GM23338 (cell line): Measurements from ENCODE around the gene TCP11L2. TPM values are rescaled to one million over a fixed set of nuclear protein-coding genes. Genes with fewer than 3 reads are reported as not detected.

Source experiments
- ATAC-seq: fragments of 200-7000 bp; cut with Tn5 transposase; 3 replicates; pipeline ENCODE4 v1.9.1; 2020
- DNase-seq: peaks from one replicate; pipeline ENCODE4 v3.0.0-alpha.2; 2015; ENCODE audit warnings: low spot score
- H2AFZ ChIP-seq: fragments of 200-600 bp; sonication (generic); 2 replicates; pipeline ENCODE4 v1.8.0; 2016; ENCODE audit warnings: antibody characterized with exemption, mild to moderate bottlenecking, moderate library complexity
- H3F3A ChIP-seq: fragments of 200-600 bp; sonication (generic); replicated peaks from 2 replicates; pipeline ENCODE4 v1.8.0; 2017; ENCODE audit warnings: antibody characterized with exemption, mixed run types, low read depth
- H3K27ac ChIP-seq: fragments of 200-600 bp; sonication (generic); 2 replicates; pipeline ENCODE4 v1.6.1; 2016; ENCODE audit warnings: low read depth
- H3K27me3 ChIP-seq: fragments of 200-600 bp; sonication (generic); 2 replicates; pipeline ENCODE4 v1.8.0; 2016; ENCODE audit warnings: mild to moderate bottlenecking, mixed run types, moderate library complexity; ENCODE audit not compliant: insufficient read depth
- H3K36me3 ChIP-seq: fragments of 200-600 bp; sonication (generic); 2 replicates; pipeline ENCODE4 v1.8.0; 2016; ENCODE audit warnings: mild to moderate bottlenecking; ENCODE audit not compliant: insufficient read depth
- H3K4me1 ChIP-seq: fragments of 200-600 bp; sonication (generic); 2 replicates; pipeline ENCODE4 v1.8.0; 2016; ENCODE audit warnings: mild to moderate bottlenecking, moderate library complexity; ENCODE audit not compliant: insufficient read depth
- H3K4me2 ChIP-seq: fragments of 200-600 bp; sonication (generic); 2 replicates; pipeline ENCODE4 v1.7.1; 2017; ENCODE audit warnings: mixed run types
- H3K4me3 ChIP-seq: fragments of 200-600 bp; sonication (generic); 2 replicates; pipeline ENCODE4 v1.6.1; 2016; ENCODE audit warnings: mixed run types
- H3K79me2 ChIP-seq: fragments of 200-600 bp; sonication (generic); replicated peaks from 2 replicates; pipeline ENCODE4 v1.8.0; 2017; ENCODE audit warnings: mild to moderate bottlenecking; ENCODE audit not compliant: insufficient read depth
- H3K9me2 ChIP-seq: fragments of 200-600 bp; sonication (generic); 2 replicates; pipeline ENCODE4 v1.8.0; 2017; ENCODE audit not compliant: insufficient read depth
- H4K20me1 ChIP-seq: fragments of 200-600 bp; sonication (generic); replicated peaks from 2 replicates; pipeline ENCODE4 v1.8.0; 2017; ENCODE audit warnings: mild to moderate bottlenecking; ENCODE audit not compliant: insufficient read depth
- H3K27ac Mint-ChIP-seq: 2 replicates; pipeline ENCODE4 v1.8.0; 2020; ENCODE audit warnings: inconsistent platforms, mild to moderate bottlenecking, moderate library complexity, mixed read lengths
- H3K27me3 Mint-ChIP-seq: 3 replicates; pipeline ENCODE4 v1.8.0; 2022; ENCODE audit warnings: low read depth, mild to moderate bottlenecking, moderate library complexity, mixed read lengths, inconsistent platforms; ENCODE audit not compliant: insufficient read depth, poor library complexity
- H3K36me3 Mint-ChIP-seq: 3 replicates; pipeline ENCODE4 v1.8.0; 2021; ENCODE audit warnings: low read depth, mild to moderate bottlenecking, inconsistent platforms, moderate library complexity, mixed read lengths
- H3K4me1 Mint-ChIP-seq: 3 replicates; pipeline ENCODE4 v1.8.0; 2020; ENCODE audit warnings: mild to moderate bottlenecking, inconsistent platforms, mixed read lengths
- H3K4me3 Mint-ChIP-seq: 3 replicates; pipeline ENCODE4 v1.8.0; 2021; ENCODE audit warnings: moderate library complexity, mild to moderate bottlenecking, inconsistent platforms, mixed read lengths
- H3K9me3 Mint-ChIP-seq: 3 replicates; pipeline ENCODE4 v1.8.0; 2020; ENCODE audit warnings: moderate library complexity, mild to moderate bottlenecking, inconsistent platforms, mixed read lengths
- CREB1 ChIP-seq: fragments of 250-450 bp; sonication (Bioruptor Pico); IDR thresholded peaks from 2 replicates; pipeline ENCODE4 v1.5.0; 2020; ENCODE audit warnings: low read depth, mild to moderate bottlenecking, moderate library complexity
- EZH2 ChIP-seq: fragments of 200-600 bp; sonication (generic); IDR thresholded peaks from one replicate; pipeline ENCODE4 v1.8.0; 2017; ENCODE audit warnings: antibody characterized with exemption, mild to moderate bottlenecking, low read depth; ENCODE audit not compliant: unreplicated experiment
- EZH2phosphoT487 ChIP-seq: fragments of 200-600 bp; sonication (generic); IDR thresholded peaks from one replicate; pipeline ENCODE4 v1.8.1; 2018; ENCODE audit warnings: antibody characterized with exemption; ENCODE audit not compliant: unreplicated experiment
- POLR2AphosphoS5 ChIP-seq: IDR thresholded peaks from 2 replicates; pipeline ENCODE4 v1.6.1; 2016; ENCODE audit warnings: antibody characterized with exemption, low read depth
- STAT1 ChIP-seq: IDR thresholded peaks from one replicate; pipeline ENCODE4 v1.6.1; 2016; ENCODE audit warnings: antibody characterized with exemption; ENCODE audit not compliant: unreplicated experiment
- ZNF331 ChIP-seq: fragments of 250-450 bp; sonication (Bioruptor Pico); IDR thresholded peaks from 2 replicates; pipeline ENCODE4 v1.5.0; 2020; ENCODE audit warnings: low read depth, mild to moderate bottlenecking, moderate library complexity
- polyA plus RNA-seq: library from polyadenylated mRNA; unstranded; fragments of >200 nt; fragmentation: Nextera tagmentation; extraction: Ambion mirVana; gene quantifications from 2 replicates; pipeline ENCODE4 v1.2.1, GENCODE V29; 2016
- total RNA-seq: library from RNA; depleted of rRNA; stranded (reverse); fragments of >200 nt; shearing (Covaris generic); gene quantifications from 2 replicates; pipeline ENCODE4 v1.2.3, GENCODE V29; 2014
- TF ChIP-seq, protein P1 (sequence below), 2 experiments: fragments of 200-600 bp in 1 of 2; sonication (generic) in 1 of 2; conservative IDR thresholded peaks; 2 replicates each; pipeline versions ENCODE4 v1.5.1 to v1.6.1; 2016 to 2017; ENCODE audit warnings: antibody characterized with exemption in 2 of 2, low read depth in 2 of 2, mild to moderate bottlenecking in 2 of 2, moderate library complexity in 1 of 2
- TF ChIP-seq, protein P2 (sequence below): IDR thresholded peaks from one replicate; pipeline ENCODE4 v1.6.1; 2018; ENCODE audit warnings: antibody characterized with exemption; ENCODE audit not compliant: unreplicated experiment
- TF ChIP-seq, protein P3 (sequence below): fragments of 250-450 bp; sonication (Bioruptor Pico); IDR thresholded peaks from 2 replicates; pipeline ENCODE4 v1.5.0; 2020; ENCODE audit warnings: mild to moderate bottlenecking, moderate library complexity
- TF ChIP-seq, protein P4 (sequence below): IDR thresholded peaks from 2 replicates; pipeline ENCODE4 v1.6.1; 2016; ENCODE audit warnings: antibody characterized with exemption

The TCP11L2 gene
- total and polyA plus RNA-seq, 2 experiments from 2014 or later = 1.4 to 4.4 TPM

DNA sequence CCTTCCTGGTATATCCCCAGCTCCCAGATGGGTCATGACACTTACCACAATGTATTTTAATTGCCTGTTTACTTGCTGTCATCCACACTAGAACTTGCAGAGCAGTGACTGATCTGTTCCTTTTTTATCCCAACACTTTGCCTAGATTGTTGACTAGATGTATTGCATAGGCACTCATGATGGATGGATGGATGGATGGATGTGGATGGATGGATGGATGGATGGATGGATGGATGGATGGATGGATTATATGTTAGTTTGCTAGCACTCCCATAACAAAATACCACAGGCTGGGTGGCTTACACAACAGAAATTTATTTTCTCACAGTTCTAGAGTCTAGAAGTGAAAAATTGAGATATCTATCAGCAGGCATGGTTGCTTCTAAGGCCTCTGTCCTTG lies 46.0 kb upstream of the TCP11L2 start:
- H4K20me1 ChIP-seq = no peaks in the 10 kb centered on the region
- H3K4me3 Mint-ChIP-seq = no peak overlapping the region
- no peak for TF ChIP-seq POLR2AphosphoS5
- TF ChIP-seq, protein P1, sequence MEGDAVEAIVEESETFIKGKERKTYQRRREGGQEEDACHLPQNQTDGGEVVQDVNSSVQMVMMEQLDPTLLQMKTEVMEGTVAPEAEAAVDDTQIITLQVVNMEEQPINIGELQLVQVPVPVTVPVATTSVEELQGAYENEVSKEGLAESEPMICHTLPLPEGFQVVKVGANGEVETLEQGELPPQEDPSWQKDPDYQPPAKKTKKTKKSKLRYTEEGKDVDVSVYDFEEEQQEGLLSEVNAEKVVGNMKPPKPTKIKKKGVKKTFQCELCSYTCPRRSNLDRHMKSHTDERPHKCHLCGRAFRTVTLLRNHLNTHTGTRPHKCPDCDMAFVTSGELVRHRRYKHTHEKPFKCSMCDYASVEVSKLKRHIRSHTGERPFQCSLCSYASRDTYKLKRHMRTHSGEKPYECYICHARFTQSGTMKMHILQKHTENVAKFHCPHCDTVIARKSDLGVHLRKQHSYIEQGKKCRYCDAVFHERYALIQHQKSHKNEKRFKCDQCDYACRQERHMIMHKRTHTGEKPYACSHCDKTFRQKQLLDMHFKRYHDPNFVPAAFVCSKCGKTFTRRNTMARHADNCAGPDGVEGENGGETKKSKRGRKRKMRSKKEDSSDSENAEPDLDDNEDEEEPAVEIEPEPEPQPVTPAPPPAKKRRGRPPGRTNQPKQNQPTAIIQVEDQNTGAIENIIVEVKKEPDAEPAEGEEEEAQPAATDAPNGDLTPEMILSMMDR (conservative IDR thresholded peaks at IDR 0.05; ENCODE audit: low read depth in 2 of 2) = no peak
- TF ChIP-seq, protein P2, sequence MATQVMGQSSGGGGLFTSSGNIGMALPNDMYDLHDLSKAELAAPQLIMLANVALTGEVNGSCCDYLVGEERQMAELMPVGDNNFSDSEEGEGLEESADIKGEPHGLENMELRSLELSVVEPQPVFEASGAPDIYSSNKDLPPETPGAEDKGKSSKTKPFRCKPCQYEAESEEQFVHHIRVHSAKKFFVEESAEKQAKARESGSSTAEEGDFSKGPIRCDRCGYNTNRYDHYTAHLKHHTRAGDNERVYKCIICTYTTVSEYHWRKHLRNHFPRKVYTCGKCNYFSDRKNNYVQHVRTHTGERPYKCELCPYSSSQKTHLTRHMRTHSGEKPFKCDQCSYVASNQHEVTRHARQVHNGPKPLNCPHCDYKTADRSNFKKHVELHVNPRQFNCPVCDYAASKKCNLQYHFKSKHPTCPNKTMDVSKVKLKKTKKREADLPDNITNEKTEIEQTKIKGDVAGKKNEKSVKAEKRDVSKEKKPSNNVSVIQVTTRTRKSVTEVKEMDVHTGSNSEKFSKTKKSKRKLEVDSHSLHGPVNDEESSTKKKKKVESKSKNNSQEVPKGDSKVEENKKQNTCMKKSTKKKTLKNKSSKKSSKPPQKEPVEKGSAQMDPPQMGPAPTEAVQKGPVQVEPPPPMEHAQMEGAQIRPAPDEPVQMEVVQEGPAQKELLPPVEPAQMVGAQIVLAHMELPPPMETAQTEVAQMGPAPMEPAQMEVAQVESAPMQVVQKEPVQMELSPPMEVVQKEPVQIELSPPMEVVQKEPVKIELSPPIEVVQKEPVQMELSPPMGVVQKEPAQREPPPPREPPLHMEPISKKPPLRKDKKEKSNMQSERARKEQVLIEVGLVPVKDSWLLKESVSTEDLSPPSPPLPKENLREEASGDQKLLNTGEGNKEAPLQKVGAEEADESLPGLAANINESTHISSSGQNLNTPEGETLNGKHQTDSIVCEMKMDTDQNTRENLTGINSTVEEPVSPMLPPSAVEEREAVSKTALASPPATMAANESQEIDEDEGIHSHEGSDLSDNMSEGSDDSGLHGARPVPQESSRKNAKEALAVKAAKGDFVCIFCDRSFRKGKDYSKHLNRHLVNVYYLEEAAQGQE = no peak
- TF ChIP-seq ZNF331 (CRISPR knock-in tag) = no peak
- no peak for TF ChIP-seq EZH2phosphoT487
- TF ChIP-seq CREB1 = no peak
- TF ChIP-seq, protein P3, sequence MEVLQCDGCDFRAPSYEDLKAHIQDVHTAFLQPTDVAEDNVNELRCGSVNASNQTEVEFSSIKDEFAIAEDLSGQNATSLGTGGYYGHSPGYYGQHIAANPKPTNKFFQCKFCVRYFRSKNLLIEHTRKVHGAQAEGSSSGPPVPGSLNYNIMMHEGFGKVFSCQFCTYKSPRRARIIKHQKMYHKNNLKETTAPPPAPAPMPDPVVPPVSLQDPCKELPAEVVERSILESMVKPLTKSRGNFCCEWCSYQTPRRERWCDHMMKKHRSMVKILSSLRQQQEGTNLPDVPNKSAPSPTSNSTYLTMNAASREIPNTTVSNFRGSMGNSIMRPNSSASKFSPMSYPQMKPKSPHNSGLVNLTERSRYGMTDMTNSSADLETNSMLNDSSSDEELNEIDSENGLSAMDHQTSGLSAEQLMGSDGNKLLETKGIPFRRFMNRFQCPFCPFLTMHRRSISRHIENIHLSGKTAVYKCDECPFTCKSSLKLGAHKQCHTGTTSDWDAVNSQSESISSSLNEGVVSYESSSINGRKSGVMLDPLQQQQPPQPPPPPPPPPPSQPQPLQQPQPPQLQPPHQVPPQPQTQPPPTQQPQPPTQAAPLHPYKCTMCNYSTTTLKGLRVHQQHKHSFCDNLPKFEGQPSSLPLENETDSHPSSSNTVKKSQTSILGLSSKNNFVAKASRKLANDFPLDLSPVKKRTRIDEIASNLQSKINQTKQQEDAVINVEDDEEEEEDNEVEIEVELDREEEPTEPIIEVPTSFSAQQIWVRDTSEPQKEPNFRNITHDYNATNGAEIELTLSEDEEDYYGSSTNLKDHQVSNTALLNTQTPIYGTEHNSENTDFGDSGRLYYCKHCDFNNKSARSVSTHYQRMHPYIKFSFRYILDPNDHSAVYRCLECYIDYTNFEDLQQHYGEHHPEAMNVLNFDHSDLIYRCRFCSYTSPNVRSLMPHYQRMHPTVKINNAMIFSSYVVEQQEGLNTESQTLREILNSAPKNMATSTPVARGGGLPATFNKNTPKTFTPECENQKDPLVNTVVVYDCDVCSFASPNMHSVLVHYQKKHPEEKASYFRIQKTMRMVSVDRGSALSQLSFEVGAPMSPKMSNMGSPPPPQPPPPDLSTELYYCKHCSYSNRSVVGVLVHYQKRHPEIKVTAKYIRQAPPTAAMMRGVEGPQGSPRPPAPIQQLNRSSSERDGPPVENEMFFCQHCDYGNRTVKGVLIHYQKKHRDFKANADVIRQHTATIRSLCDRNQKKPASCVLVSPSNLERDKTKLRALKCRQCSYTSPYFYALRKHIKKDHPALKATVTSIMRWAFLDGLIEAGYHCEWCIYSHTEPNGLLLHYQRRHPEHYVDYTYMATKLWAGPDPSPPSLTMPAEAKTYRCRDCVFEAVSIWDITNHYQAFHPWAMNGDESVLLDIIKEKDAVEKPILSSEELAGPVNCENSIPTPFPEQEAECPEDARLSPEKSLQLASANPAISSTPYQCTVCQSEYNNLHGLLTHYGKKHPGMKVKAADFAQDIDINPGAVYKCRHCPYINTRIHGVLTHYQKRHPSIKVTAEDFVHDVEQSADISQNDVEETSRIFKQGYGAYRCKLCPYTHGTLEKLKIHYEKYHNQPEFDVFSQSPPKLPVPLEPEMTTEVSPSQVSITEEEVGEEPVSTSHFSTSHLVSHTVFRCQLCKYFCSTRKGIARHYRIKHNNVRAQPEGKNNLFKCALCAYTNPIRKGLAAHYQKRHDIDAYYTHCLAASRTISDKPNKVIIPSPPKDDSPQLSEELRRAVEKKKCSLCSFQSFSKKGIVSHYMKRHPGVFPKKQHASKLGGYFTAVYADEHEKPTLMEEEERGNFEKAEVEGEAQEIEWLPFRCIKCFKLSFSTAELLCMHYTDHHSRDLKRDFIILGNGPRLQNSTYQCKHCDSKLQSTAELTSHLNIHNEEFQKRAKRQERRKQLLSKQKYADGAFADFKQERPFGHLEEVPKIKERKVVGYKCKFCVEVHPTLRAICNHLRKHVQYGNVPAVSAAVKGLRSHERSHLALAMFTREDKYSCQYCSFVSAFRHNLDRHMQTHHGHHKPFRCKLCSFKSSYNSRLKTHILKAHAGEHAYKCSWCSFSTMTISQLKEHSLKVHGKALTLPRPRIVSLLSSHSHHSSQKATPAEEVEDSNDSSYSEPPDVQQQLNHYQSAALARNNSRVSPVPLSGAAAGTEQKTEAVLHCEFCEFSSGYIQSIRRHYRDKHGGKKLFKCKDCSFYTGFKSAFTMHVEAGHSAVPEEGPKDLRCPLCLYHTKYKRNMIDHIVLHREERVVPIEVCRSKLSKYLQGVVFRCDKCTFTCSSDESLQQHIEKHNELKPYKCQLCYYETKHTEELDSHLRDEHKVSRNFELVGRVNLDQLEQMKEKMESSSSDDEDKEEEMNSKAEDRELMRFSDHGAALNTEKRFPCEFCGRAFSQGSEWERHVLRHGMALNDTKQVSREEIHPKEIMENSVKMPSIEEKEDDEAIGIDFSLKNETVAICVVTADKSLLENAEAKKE (CRISPR knock-in tag) = no peak
- no peak for TF ChIP-seq EZH2
- TF ChIP-seq, protein P4, sequence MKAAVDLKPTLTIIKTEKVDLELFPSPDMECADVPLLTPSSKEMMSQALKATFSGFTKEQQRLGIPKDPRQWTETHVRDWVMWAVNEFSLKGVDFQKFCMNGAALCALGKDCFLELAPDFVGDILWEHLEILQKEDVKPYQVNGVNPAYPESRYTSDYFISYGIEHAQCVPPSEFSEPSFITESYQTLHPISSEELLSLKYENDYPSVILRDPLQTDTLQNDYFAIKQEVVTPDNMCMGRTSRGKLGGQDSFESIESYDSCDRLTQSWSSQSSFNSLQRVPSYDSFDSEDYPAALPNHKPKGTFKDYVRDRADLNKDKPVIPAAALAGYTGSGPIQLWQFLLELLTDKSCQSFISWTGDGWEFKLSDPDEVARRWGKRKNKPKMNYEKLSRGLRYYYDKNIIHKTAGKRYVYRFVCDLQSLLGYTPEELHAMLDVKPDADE = no peak
- no peak for TF ChIP-seq STAT1
- H3K27me3 ChIP-seq = no peaks in the 10 kb centered on the region
- no peaks in the 10 kb centered on the region for H3K36me3 Mint-ChIP-seq
- H3K4me1 Mint-ChIP-seq = peaks cover 6% of the 10 kb centered on the region; the same call in 2 of the 3 replicates
- H3K27ac Mint-ChIP-seq = no peak overlapping the region
- H3K27me3 Mint-ChIP-seq = peaks cover 6% of the 10 kb centered on the region
- no peaks in the 10 kb centered on the region for H3K36me3 ChIP-seq
- H3K27ac ChIP-seq = no peak overlapping the region
- H3K9me3 Mint-ChIP-seq = no peaks in the 10 kb centered on the region
- H3K4me1 ChIP-seq = peaks cover 16% of the 10 kb centered on the region
- H2AFZ ChIP-seq = no peak overlapping the region
- H3K4me3 ChIP-seq = no peak overlapping the region
- no peaks in the 10 kb centered on the region for H3F3A ChIP-seq
- ATAC-seq (no peak), DNase-seq (no peak)
- H3K9me2 ChIP-seq = no peaks in the 10 kb centered on the region
- no peak overlapping the region for H3K4me2 ChIP-seq
- no peaks in the 10 kb centered on the region for H3K79me2 ChIP-seq
